Gastrocnemius medialis (tissue), 4 donors: ENCODE results near the gene CD1C. TPM values are rescaled to one million over a fixed set of nuclear protein-coding genes. Genes with fewer than 3 reads are reported as not detected.

ENCODE experiments used
- ATAC-seq, 2 donors: fragments of 150-250 bp; one replicate each; pipeline ENCODE4 v1.9.1; 2016
- DNase-seq, 2 donors: peaks; one replicate each; pipeline ENCODE4 v3.0.0-alpha.2; 2019
- H3K27ac ChIP-seq, 4 donors: fragments of 200-600 bp; sonication (generic); 1 replicate in 1 of 4; 2 replicates in 3 of 4; pipeline ENCODE4 v1.5.1; 2016 to 2018; ENCODE audit warnings: mild to moderate bottlenecking in 2 of 4, moderate library complexity in 1 of 4
- H3K27me3 ChIP-seq, 3 donors: fragments of 200-600 bp; sonication (generic) in 2 of 3; 1 replicate in 1 of 3; 2 replicates in 2 of 3; pipeline versions ENCODE4 v1.5.1 to v1.6.0; 2016 to 2019; ENCODE audit warnings: mild to moderate bottlenecking in 1 of 3, moderate library complexity in 1 of 3
- H3K36me3 ChIP-seq, 2 donors: fragments of 200-600 bp; sonication (generic) in 1 of 2; one replicate each; pipeline ENCODE4 v1.5.1; 2017 to 2018
- H3K4me1 ChIP-seq, 2 donors: fragments of 200-600 bp; sonication (generic) in 1 of 2; one replicate each; pipeline ENCODE4 v1.5.1; 2016 to 2017; ENCODE audit warnings: mild to moderate bottlenecking in 2 of 2
- H3K4me3 ChIP-seq, 4 donors: fragments of 200-600 bp; sonication (generic) in 3 of 4; 1 replicate in 1 of 4; 2 replicates in 3 of 4; pipeline ENCODE4 v1.5.1; 2016 to 2019; ENCODE audit warnings: mild to moderate bottlenecking in 2 of 4
- H3K9me3 ChIP-seq, 3 donors: fragments of 200-600 bp; sonication (generic) in 2 of 3; 1 replicate in 1 of 3; 2 replicates in 2 of 3; pipeline ENCODE4 v1.5.1; 2016 to 2019
- CTCF ChIP-seq, 5 experiments: fragments of 450-650 bp in 3 of 5; fragments of 200-600 bp in 2 of 5; sonication (generic) in 2 of 5; IDR thresholded peaks in 4 of 5; conservative IDR thresholded peaks in 1 of 5; 1 replicate in 4 of 5; 2 replicates in 1 of 5; pipeline ENCODE4 v1.5.1; 2016 to 2019; ENCODE audit warnings: antibody characterized with exemption in 5 of 5, mild to moderate bottlenecking in 3 of 5, moderate library complexity in 3 of 5
- POLR2A ChIP-seq, 2 donors: fragments of 450-650 bp; IDR thresholded peaks; one replicate each; pipeline ENCODE4 v1.6.1; 2017; ENCODE audit warnings: antibody characterized with exemption in 2 of 2, mild to moderate bottlenecking in 2 of 2, moderate library complexity in 2 of 2
- in situ Hi-C, 4 donors: fragments of 200-750 bp; cut with MboI; loops; one replicate each; pipeline versions ENCODE4 v1.15.0 to v1.8.0; 2017; ENCODE audit warnings: low sequenced_read_pairs in 4 of 4
- intact Hi-C: fragments of 100-400 bp; cut with DNase I; formaldehyde crosslinking; loops from one replicate; pipeline ENCODE4 v1.15.1; 2023; ENCODE audit warnings: low total_unique reads
- total RNA-seq, 4 donors: library from RNA; depleted of rRNA; stranded (reverse); fragments of >200 nt; gene quantifications; one replicate each; pipeline versions ENCODE4 v1.1.0 to v1.2.3, GENCODE V29; 2016

The CD1C gene
- total RNA-seq, 4 donors from 2014 or later, result 0.35 TPM; not detected in 3

GRCh38 chr1:158329733-158330132 is 40.0 kb downstream of the CD1C start:
- intact Hi-C loops, result no loop called here
- DNase-seq, result no peak
- in situ Hi-C loops, result no loop called here
- Histone ChIP-seq H3K36me3 (no peaks in the 10 kb centered on the region), H3K27me3 (no peaks in the 10 kb centered on the region), H3K4me3 (no peak overlapping the region), H3K27ac (no peak overlapping the region), H3K4me1 (no peaks in the 10 kb centered on the region), H3K9me3 (no peaks in the 10 kb centered on the region)
- TF ChIP-seq POLR2A (IDR thresholded peaks at IDR 0.05) (no peak), CTCF (IDR thresholded peaks at IDR 0.05 in 4 of 5, conservative IDR thresholded peaks at IDR 0.05 in 1 of 5) (no peak)
- no peak for ATAC-seq

GRCh38 chr1:158330391-158331105 is 40.8 kb downstream of the CD1C start:
- in situ Hi-C loops (no loop called here), intact Hi-C loops (no loop called here)
- Histone ChIP-seq H3K9me3 (no peaks in the 10 kb centered on the region), H3K4me3 (no peak overlapping the region), H3K4me1 (no peaks in the 10 kb centered on the region), H3K27ac (no peak overlapping the region), H3K36me3 (no peaks in the 10 kb centered on the region), H3K27me3 (no peaks in the 10 kb centered on the region)
- ATAC-seq (no peak), DNase-seq (no peak)
- no peak for TF ChIP-seq POLR2A (IDR thresholded peaks at IDR 0.05)
- no peak for TF ChIP-seq CTCF (IDR thresholded peaks at IDR 0.05 in 4 of 5, conservative IDR thresholded peaks at IDR 0.05 in 1 of 5)

GRCh38 chr1:158331106-158331425 is 41.3 kb downstream of the CD1C start:
- no peak overlapping the region for H3K4me3 ChIP-seq
- H3K27me3 ChIP-seq, result no peaks in the 10 kb centered on the region
- DNase-seq (no peak), ATAC-seq (no peak)
- in situ Hi-C loops (no loop called here), intact Hi-C loops (no loop called here)
- no peaks in the 10 kb centered on the region for H3K4me1 ChIP-seq
- no peak for TF ChIP-seq CTCF (IDR thresholded peaks at IDR 0.05 in 4 of 5, conservative IDR thresholded peaks at IDR 0.05 in 1 of 5)
- TF ChIP-seq POLR2A (IDR thresholded peaks at IDR 0.05), result no peak
- H3K36me3 ChIP-seq, result no peaks in the 10 kb centered on the region
- no peak overlapping the region for H3K27ac ChIP-seq
- H3K9me3 ChIP-seq, result no peaks in the 10 kb centered on the region

GRCh38 chr1:158331481-158332150 is 41.9 kb downstream of the CD1C start, which contains the start of gene CD1B:
CD1B (minus strand) TSS chr1:158331531; CDS start chr1:158331423, 108 bp downstream.
- in situ Hi-C loops (no loop called here), intact Hi-C loops (no loop called here)
- no peaks in the 10 kb centered on the region for H3K36me3 ChIP-seq
- H3K27me3 ChIP-seq, result no peaks in the 10 kb centered on the region
- no peaks in the 10 kb centered on the region for H3K9me3 ChIP-seq
- TF ChIP-seq POLR2A (IDR thresholded peaks at IDR 0.05), result no peak
- TF ChIP-seq CTCF (IDR thresholded peaks at IDR 0.05 in 4 of 5, conservative IDR thresholded peaks at IDR 0.05 in 1 of 5), result no peak
- H3K27ac ChIP-seq, result no peak within 1 kb of the TSS
- ATAC-seq (no peak), DNase-seq (no peak)
- H3K4me3 ChIP-seq, result no peak within 1 kb of the TSS
- no peaks in the 10 kb centered on the region for H3K4me1 ChIP-seq
